Adipocyte (in vitro differentiated cells): ENCODE data around the gene ZNF354B.

ENCODE experiments used
- DNase-seq: peaks from one replicate; pipeline ENCODE4 v3.0.0-alpha.2; 2015; ENCODE audit warnings: low read depth
- H3K27me3 ChIP-seq: replicated peaks from 2 replicates; pipeline ENCODE4 v1.7.0; 2013; ENCODE audit warnings: mild to moderate bottlenecking, low read length, moderate library complexity; ENCODE audit not compliant: control insufficient read depth, insufficient read depth
- H3K36me3 ChIP-seq: 2 replicates; pipeline ENCODE4 v1.7.0; 2013; ENCODE audit warnings: low read length, mild to moderate bottlenecking, moderate library complexity; ENCODE audit not compliant: control insufficient read depth, insufficient read depth, severe bottlenecking
- H3K4me1 ChIP-seq: 2 replicates; pipeline ENCODE4 v1.7.0; 2013; ENCODE audit warnings: mild to moderate bottlenecking, low read length, moderate library complexity; ENCODE audit not compliant: control insufficient read depth, insufficient read depth
- H3K4me3 ChIP-seq: 2 replicates; pipeline ENCODE4 v1.7.0; 2013; ENCODE audit warnings: mild to moderate bottlenecking, low read length, moderate library complexity
- H3K9ac ChIP-seq: 2 replicates; pipeline ENCODE4 v1.7.0; 2013; ENCODE audit warnings: mild to moderate bottlenecking, low read length, moderate library complexity
- H3K9me3 ChIP-seq: 2 replicates; pipeline ENCODE4 v1.7.0; 2013; ENCODE audit warnings: mild to moderate bottlenecking, low read length, moderate library complexity; ENCODE audit not compliant: control insufficient read depth

Gene ZNF354B

GRCh38 chr5:178883815-178884430 lies 24.2 kb downstream of the ZNF354B start:
- peak overlapping the region; percentile 69 for H3K4me3 ChIP-seq
- H3K4me1 ChIP-seq: no peaks in the 10 kb centered on the region
- no peak for DNase-seq
- peaks cover 100% of the 10 kb centered on the region for H3K36me3 ChIP-seq
- H3K9ac ChIP-seq: no peak overlapping the region
- no peaks in the 10 kb centered on the region for H3K27me3 ChIP-seq
- peaks cover 96% of the 10 kb centered on the region for H3K9me3 ChIP-seq

- peaks cover 2% of the 10 kb centered on the region for H3K4me1 ChIP-seq
- H3K4me3 ChIP-seq: peak within 1 kb of the TSS; percentile 82
- no peaks in the 10 kb centered on the region for H3K27me3 ChIP-seq
- H3K9ac ChIP-seq: peak within 1 kb of the TSS; percentile 80
- peaks cover 14% of the 10 kb centered on the region for H3K9me3 ChIP-seq
- peaks cover 3% of the 10 kb centered on the region for H3K36me3 ChIP-seq
- DNase-seq: peak; percentile 83
Observed at GRCh38 chr5:178895615-178896571, 36.1 kb downstream of the ZNF354B start, which contains the start of gene ZFP2. Gene ZFP2, plus strand, starts transcription at chr5:178895913. Its CDS starts 35,401 bp downstream, at chr5:178931314.

- no peaks in the 10 kb centered on the region for H3K27me3 ChIP-seq
- no peak for DNase-seq
- H3K36me3 ChIP-seq: no peaks in the 10 kb centered on the region
- peaks cover 2% of the 10 kb centered on the region for H3K4me1 ChIP-seq
- H3K9ac ChIP-seq: no peak overlapping the region
- H3K9me3 ChIP-seq: peaks cover 31% of the 10 kb centered on the region
- H3K4me3 ChIP-seq: no peak overlapping the region
Observed at GRCh38 chr5:178899289-178899688, 39.5 kb downstream of the ZNF354B start.

- no peaks in the 10 kb centered on the region for H3K4me1 ChIP-seq
- H3K9ac ChIP-seq: no peak overlapping the region
- peaks cover 4% of the 10 kb centered on the region for H3K36me3 ChIP-seq
- H3K4me3 ChIP-seq: no peak overlapping the region
- peaks cover 53% of the 10 kb centered on the region for H3K9me3 ChIP-seq
- DNase-seq: no peak
- no peaks in the 10 kb centered on the region for H3K27me3 ChIP-seq
Observed at GRCh38 chr5:178902849-178903248, 43.1 kb downstream of the ZNF354B start.

- H3K9ac ChIP-seq: no peak overlapping the region
- no peaks in the 10 kb centered on the region for H3K27me3 ChIP-seq
- peak overlapping the region; percentile 70 for H3K4me3 ChIP-seq
- H3K4me1 ChIP-seq: no peaks in the 10 kb centered on the region
- peaks cover 97% of the 10 kb centered on the region for H3K9me3 ChIP-seq
- DNase-seq: no peak
- H3K36me3 ChIP-seq: no peaks in the 10 kb centered on the region
Observed at GRCh38 chr5:178931846-178932760, 72.3 kb downstream of the ZNF354B start.
